PFSK-1 (cell line): Measurements from ENCODE around the gene TRIP11.

ENCODE experiments used
- FOXP2 ChIP-seq: optimal IDR thresholded peaks from 2 replicates; pipeline ENCODE3; 2011; ENCODE audit warnings: borderline replicate concordance, control low read depth, inconsistent platforms; ENCODE audit not compliant: insufficient read depth; ENCODE audit errors: extremely low read length, extremely low read depth
- POLR2AphosphoS5 ChIP-seq: IDR thresholded peaks from 2 replicates; pipeline ENCODE4 v1.6.1; 2012; ENCODE audit warnings: low read depth, mild to moderate bottlenecking, control low read depth, low read length, moderate library complexity
- SIN3A ChIP-seq: IDR thresholded peaks from 2 replicates; pipeline ENCODE4 v1.6.1; 2012; ENCODE audit warnings: mild to moderate bottlenecking, low read length, moderate library complexity, borderline replicate concordance; ENCODE audit not compliant: insufficient read depth
- TAF1 ChIP-seq: IDR thresholded peaks from 2 replicates; pipeline ENCODE4 v1.6.1; 2012; ENCODE audit warnings: low read length, control low read depth, borderline replicate concordance; ENCODE audit not compliant: insufficient read depth
- TF ChIP-seq, protein P1 (sequence below), 2 experiments: IDR thresholded peaks; 2 replicates each; pipeline versions ENCODE4 v1.6.1 to v1.8.0; 2011 to 2012; ENCODE audit warnings: low read depth in 2 of 2, low read length in 2 of 2, control low read depth in 1 of 2, inconsistent platforms in 1 of 2, mild to moderate bottlenecking in 1 of 2, moderate library complexity in 1 of 2; ENCODE audit not compliant: insufficient read depth in 1 of 2

Gene TRIP11

DNA sequence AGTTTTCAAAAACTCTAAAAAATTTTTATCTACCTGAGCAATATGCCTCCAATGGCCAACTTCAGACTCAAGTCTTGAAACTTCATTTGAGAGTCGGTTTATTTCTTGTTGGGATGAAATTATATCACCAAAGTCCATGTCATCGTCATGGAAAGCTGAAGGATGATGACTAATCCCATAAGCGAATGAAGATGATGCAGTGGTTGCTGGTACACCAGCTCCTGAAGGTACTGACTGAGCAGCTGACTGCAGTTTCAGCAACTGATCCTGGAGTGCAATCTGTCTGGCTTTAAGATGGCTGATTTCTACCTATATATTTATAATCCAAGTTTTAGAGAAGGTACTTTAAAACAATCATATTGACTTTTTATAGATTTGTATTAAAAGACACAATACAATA lies 18.3 kb downstream of the TRIP11 start:
- TF ChIP-seq TAF1, result no peak
- no peak for TF ChIP-seq POLR2AphosphoS5
- TF ChIP-seq, protein P1, sequence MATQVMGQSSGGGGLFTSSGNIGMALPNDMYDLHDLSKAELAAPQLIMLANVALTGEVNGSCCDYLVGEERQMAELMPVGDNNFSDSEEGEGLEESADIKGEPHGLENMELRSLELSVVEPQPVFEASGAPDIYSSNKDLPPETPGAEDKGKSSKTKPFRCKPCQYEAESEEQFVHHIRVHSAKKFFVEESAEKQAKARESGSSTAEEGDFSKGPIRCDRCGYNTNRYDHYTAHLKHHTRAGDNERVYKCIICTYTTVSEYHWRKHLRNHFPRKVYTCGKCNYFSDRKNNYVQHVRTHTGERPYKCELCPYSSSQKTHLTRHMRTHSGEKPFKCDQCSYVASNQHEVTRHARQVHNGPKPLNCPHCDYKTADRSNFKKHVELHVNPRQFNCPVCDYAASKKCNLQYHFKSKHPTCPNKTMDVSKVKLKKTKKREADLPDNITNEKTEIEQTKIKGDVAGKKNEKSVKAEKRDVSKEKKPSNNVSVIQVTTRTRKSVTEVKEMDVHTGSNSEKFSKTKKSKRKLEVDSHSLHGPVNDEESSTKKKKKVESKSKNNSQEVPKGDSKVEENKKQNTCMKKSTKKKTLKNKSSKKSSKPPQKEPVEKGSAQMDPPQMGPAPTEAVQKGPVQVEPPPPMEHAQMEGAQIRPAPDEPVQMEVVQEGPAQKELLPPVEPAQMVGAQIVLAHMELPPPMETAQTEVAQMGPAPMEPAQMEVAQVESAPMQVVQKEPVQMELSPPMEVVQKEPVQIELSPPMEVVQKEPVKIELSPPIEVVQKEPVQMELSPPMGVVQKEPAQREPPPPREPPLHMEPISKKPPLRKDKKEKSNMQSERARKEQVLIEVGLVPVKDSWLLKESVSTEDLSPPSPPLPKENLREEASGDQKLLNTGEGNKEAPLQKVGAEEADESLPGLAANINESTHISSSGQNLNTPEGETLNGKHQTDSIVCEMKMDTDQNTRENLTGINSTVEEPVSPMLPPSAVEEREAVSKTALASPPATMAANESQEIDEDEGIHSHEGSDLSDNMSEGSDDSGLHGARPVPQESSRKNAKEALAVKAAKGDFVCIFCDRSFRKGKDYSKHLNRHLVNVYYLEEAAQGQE (IDR thresholded peaks at IDR 0.05; ENCODE audit: insufficient read depth in 1 of 2, low read depth in 2 of 2, low read length in 2 of 2), result no peak
- no peak for TF ChIP-seq FOXP2
- TF ChIP-seq SIN3A, result no peak

DNA sequence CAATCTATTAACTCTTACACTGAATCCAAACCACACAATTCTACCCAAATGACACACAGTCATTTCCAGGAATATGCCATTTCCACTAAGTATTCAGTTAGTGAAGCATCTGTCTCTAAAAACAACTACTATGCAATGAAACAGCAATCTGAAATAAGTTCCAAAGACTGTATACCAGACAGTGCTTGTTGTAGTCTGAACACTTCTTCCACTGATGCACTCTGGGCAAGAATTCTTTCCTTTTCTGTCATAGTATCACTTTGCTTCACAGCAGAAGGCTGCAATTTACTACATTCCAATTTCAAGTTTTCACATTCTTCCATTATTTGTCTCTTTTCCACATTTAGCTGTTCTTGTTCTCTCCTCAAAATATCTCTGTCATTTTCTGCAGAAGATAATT lies 25.8 kb downstream of the TRIP11 start:
- TF ChIP-seq SIN3A (no peak), TAF1 (no peak), POLR2AphosphoS5 (no peak), FOXP2 (no peak)
- TF ChIP-seq, protein P1 (IDR thresholded peaks at IDR 0.05; ENCODE audit: insufficient read depth in 1 of 2, low read depth in 2 of 2, low read length in 2 of 2), result no peak

DNA sequence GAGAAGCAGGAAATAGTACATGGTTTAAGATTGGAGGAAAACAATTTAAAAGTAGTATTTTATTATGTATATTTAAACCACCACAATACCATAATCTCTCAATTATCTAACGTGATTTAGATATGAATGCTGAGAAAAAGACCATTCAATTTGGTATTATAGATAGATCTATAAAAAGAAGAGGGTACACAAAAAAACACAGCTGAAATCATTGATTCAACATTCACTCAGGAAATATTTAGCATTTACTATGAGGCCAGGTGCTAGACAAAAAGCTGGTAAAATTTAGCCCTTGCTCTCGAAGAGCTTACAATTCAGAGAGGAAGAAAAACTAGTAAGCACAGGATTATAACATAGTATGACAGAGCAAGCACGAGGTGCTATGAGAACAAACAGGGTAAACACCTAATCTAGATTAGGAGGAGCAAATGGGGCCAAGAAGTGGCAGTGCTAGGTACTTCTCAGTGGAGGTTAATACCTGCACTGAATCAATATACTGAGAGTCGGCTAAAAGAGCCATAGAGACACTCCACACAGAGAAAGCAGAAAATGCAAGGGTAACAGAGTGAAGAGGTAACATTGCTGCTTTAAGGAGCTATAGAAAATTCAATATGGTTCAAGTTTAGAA lies 27.6 kb downstream of the TRIP11 start:
- TF ChIP-seq POLR2AphosphoS5, result no peak
- TF ChIP-seq FOXP2, result no peak

DNA sequence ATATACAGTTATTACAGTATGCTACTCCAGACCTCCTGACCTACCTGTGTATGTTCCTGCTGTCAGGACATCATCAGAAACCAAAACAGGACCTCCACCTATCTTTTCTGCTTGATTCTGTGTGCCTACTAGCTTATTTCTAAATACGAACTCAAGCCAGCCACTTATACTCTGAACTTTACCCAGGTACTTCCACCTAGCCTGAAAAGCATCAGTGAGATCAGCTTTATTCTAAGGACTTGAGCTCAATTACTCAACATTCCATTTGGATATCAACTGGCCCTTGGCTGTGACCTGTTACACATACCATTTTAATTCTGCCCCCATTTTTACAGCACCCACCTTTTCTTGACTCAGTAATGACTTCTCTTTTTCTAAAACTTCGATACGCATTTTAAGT lies 29.2 kb downstream of the TRIP11 start:
- TF ChIP-seq FOXP2 (no peak), SIN3A (no peak), TAF1 (no peak), POLR2AphosphoS5 (no peak)
- TF ChIP-seq, protein P1 (IDR thresholded peaks at IDR 0.05; ENCODE audit: insufficient read depth in 1 of 2, low read depth in 2 of 2, low read length in 2 of 2), result no peak

DNA sequence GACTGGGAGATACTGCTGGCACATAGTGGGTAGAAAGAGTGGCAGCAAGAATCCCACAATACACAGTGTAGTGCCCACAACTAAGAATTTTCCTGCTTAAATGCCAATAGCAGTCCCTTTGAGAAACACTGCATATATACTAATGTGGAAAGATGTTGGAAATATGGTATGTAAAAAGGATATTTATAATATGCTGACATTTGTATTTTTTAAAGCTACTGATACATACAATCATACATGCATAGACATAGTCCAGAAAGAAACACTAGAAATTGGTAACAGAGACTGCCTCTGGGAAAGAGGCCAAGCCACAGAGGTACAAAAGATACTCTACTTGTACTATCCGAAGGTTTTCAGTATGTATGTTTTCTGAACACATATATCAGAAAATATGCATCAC lies 30.3 kb downstream of the TRIP11 start:
- TF ChIP-seq, protein P1 (IDR thresholded peaks at IDR 0.05; ENCODE audit: insufficient read depth in 1 of 2, low read depth in 2 of 2, low read length in 2 of 2), result no peak
- TF ChIP-seq TAF1 (no peak), POLR2AphosphoS5 (no peak), SIN3A (no peak), FOXP2 (no peak)
